A549 treated with CORT108297 at 1 μM for 4 hours (cell line): ENCODE measurements around the gene RNU4-1. TPM values are rescaled to one million over a fixed set of nuclear protein-coding genes. Genes with fewer than 3 reads are reported as not detected.

ENCODE experiments used
- total RNA-seq: library from RNA; stranded (reverse); fragments of 200-300 nt; extraction: Qiagen RNA extraction; gene quantifications from 5 replicates; pipeline ENCODE4 v1.2.3, GENCODE V29; 2022

The RNU4-1 gene
- total RNA-seq, result not detected in 5 replicates

DNA sequence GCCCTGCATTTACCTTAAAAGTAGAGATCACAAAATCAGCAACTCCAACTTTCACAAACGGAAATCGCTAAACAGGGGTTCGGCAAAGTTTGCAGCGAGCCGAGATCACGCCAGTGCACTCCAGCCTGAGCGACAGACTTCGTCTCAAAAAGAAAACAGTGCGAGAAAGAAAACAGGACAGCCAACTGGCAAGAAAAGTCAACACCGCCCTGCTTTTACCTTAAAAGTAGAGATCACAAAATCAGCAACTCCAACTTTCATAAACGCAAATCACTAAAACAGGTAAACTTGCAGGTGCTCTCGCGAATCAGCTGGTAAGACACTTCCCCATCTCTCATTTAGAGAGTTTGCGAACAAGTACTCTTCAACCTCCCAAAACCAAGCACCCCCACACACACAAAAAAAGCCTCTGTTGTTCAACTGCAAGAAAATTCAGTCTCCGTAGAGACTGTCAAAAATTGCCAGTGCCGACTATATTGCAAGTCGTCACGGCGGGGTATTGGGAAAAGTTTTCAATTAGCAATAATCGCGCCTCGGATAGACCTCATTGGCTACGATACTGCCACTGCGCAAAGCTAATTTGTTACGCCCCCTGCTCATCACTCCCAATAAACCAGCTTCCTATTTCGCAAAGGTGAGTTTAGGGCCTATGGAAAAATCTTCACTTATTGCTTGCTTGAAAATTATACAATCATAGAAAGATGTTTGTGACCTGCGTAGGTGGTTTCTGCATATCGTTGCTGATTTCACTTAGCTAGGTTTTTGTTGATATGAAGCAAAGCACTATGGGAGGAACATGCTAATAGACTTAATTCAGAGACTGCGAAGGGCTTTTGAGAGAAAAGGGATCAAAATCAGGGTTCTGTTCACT is at the start of gene RNU4-1:
RNU4-1 (minus strand) TSS at position 577 of the 871 bp plus-strand sequence.

DNA sequence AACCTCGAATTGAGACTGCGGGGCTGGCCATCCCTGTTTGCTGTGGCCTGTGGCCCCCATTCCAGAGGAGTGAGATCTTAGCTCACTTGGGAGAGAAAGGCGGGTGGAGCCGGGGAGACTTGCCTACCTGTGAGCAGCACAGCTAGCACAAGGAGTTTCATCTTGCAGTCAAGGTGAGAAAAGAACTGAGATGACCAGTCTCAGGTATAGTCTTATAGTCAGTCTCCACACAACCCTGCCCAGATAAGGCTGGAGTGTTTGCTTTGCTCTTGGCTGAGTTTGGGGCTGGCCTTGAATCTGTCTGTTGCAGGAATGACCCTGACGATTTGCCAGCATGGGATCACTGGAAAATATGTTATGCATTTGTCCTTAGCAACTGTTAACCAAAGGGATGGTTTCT is 34.6 kb upstream of the RNU4-1 start, which contains the start of gene PLA2G1B:
PLA2G1B (minus strand) TSS at position 187 of the 400 bp plus-strand sequence; CDS start at position 161, 26 bp downstream.

DNA sequence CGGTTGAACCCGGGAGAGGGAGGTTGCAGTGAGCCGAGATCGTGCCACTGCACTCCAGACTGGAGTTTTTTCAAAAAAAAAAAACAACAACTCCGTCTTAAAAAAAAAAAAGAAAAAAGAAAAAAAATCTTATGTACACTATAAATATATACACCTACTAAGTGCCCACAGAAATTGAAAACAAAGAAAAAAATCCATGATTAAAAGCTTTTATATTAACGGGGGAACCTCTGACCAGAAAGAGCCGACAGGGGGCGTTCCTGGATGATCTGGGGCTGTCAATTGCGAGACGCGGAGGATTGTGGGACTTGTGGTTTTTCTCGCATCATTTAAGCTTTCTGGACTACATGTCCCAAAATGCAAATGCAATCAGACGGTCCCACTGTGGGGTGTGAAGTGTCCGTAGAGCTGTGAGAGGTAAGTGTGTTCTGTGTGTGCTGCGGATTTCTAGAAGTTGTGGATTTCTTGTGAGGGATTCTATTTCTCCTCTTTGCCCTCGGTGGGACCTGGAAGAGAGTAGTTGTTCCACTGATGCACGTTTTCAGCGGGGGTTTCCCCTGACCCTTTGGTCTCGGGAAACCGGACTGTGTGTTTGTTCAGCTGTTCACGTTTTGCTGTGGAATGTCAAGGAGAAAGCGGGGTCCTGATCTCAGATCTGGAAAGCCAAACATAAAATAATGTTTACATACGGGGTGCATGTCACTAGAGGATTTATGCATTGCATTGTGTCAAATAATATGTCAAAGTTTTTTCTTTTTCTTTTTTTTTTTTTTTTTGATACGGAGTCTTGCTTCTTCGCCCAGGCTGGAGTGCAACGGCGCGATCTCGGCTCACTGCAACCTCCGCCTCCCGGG is 9.2 kb upstream of the RNU4-1 start, which contains the start of gene SIRT4:
SIRT4 (plus strand) TSS at position 360 of the 854 bp plus-strand sequence. CDS start 1,241 bp downstream, outside the sequence.

DNA sequence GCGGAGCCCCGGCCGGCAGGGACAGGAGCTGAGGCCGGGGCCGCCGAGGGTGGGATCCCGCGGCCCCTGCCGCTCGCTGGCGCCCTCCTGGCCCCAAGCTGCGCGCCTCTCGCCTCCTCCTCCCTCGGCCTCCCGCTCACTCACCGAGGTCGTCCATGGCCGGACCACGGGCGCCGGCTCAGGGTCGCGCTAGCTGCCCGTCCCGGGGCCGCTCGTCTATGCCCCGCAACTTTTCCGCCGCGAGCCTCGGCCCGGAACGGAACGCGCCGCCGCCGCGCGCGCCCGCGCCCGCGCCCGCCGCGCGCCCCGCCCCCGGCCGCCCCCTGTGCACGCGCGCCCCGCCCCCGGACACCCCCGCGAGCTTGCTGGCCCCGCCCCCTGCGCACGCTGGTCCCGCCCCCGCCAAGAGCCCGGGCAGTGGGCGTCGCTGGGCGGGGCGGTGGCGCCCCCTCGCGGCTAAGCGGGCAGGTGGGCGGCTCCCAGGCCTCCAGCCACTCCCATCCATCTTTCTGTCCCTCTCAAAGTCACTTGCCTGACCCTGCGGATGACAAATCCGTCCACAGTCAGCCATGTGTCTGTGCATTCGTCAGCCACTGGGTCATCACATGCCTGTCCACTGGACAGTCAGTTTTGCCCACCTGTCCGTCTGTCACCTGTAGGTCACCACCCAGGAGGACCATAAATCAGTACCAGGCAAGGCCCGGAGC is 27.4 kb downstream of the RNU4-1 start, which contains the start of gene PXN:
PXN (minus strand) TSS at position 258 of the 707 bp plus-strand sequence; CDS start at position 157, 101 bp downstream.

Other genes starting within 250 kb of the RNU4-1 start
- gene RAB35, start 176.5 kb downstream of the RNU4-1 start, total RNA-seq, result 65.9 to 76.8 TPM (median 75.5 TPM) in 5 replicates
- gene GCN1, start 98.5 kb downstream of the RNU4-1 start, total RNA-seq, result 53.0 to 63.7 TPM (median 59.3 TPM) in 5 replicates
- 3,500 to 3,597 TPM (median 3,574 TPM) in 5 replicates for gene RPLP0, start 92.1 kb downstream of the RNU4-1 start, total RNA-seq
- gene PXN, start 27.5 kb downstream of the RNU4-1 start, total RNA-seq, result 162 to 192 TPM (median 177 TPM) in 5 replicates
- not detected in 5 replicates for gene RNU4-2, start 1.3 kb downstream of the RNU4-1 start, total RNA-seq
- gene SIRT4, start 9.1 kb upstream of the RNU4-1 start, total RNA-seq, result 0.79 to 0.96 TPM (median 0.89 TPM) in 5 replicates
- 0.24 TPM in 1 of 5 replicates, not detected in the others for gene PLA2G1B, start 34.5 kb upstream of the RNU4-1 start, total RNA-seq
- gene MSI1, start 75.9 kb upstream of the RNU4-1 start, total RNA-seq, result 1.1 to 1.4 TPM (median 1.2 TPM) in 5 replicates
- gene COX6A1, start 144.9 kb upstream of the RNU4-1 start, total RNA-seq, result 710 to 890 TPM (median 854 TPM) in 5 replicates
- gene TRIAP1, start 153.1 kb upstream of the RNU4-1 start, total RNA-seq, result 72.6 to 91.5 TPM (median 74.1 TPM) in 5 replicates
- 22.6 to 26.1 TPM (median 25.3 TPM) in 5 replicates for gene GATC, start 153.2 kb upstream of the RNU4-1 start, total RNA-seq
- gene SRSF9, start 176.5 kb upstream of the RNU4-1 start, total RNA-seq, result 181 to 225 TPM (median 215 TPM) in 5 replicates
- 628 to 767 TPM (median 649 TPM) in 5 replicates for gene DYNLL1, start 202.9 kb upstream of the RNU4-1 start, total RNA-seq
- gene COQ5, start 235.9 kb upstream of the RNU4-1 start, total RNA-seq, result 27.2 to 30.9 TPM (median 27.9 TPM) in 5 replicates
- gene RNF10, start 241.1 kb upstream of the RNU4-1 start, total RNA-seq, result 99.3 to 116 TPM (median 102 TPM) in 5 replicates